Measurements from ENCODE around the gene UBASH3A.

UBASH3A gene

DNA sequence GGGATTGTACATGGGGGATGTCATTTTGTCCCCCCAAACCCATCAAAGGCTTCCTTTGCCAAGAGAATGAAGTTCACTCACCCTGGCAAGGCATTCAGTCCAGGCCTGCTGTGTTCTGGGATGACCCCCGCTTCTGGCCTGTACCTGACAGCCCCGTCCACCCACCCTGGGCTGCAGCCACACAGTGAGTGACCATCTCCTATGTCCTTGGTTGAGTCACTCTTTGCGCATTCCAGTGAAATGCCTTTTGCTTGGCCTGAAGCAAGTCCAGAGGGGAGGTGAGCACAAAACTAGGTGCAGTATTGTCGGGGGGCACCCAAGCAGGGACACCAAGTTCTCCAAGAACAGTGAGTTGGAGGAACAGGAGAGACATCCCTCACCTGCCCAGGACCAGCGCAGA is 18.1 kb upstream of the UBASH3A start:
- H3K9me3 ChIP-seq (ENCODE audit: low read length): peaks cover 10% of the 10 kb centered on the region; the same call in 1 of the 2 replicates
- no peaks in the 10 kb centered on the region; the same call in 1 of the 2 replicates for H3K36me3 ChIP-seq (ENCODE audit: insufficient read depth, low read length)
- no peaks in the 10 kb centered on the region for H4K20me1 ChIP-seq (ENCODE audit: insufficient read depth, low read length)
- no peak overlapping the region for H3K9ac ChIP-seq (ENCODE audit: low read length)
- H3K27me3 ChIP-seq (ENCODE audit: insufficient read depth, low read length): peaks cover 28% of the 10 kb centered on the region; the same call in 1 of the 2 replicates
- no peaks in the 10 kb centered on the region for H3F3A ChIP-seq (ENCODE audit: insufficient read depth, low read length)
- TF ChIP-seq, protein P1, sequence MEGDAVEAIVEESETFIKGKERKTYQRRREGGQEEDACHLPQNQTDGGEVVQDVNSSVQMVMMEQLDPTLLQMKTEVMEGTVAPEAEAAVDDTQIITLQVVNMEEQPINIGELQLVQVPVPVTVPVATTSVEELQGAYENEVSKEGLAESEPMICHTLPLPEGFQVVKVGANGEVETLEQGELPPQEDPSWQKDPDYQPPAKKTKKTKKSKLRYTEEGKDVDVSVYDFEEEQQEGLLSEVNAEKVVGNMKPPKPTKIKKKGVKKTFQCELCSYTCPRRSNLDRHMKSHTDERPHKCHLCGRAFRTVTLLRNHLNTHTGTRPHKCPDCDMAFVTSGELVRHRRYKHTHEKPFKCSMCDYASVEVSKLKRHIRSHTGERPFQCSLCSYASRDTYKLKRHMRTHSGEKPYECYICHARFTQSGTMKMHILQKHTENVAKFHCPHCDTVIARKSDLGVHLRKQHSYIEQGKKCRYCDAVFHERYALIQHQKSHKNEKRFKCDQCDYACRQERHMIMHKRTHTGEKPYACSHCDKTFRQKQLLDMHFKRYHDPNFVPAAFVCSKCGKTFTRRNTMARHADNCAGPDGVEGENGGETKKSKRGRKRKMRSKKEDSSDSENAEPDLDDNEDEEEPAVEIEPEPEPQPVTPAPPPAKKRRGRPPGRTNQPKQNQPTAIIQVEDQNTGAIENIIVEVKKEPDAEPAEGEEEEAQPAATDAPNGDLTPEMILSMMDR (IDR thresholded peaks at IDR 0.05; ENCODE audit: low read length): no peak
- TF ChIP-seq EZH2 (IDR thresholded peaks at IDR 0.05; ENCODE audit: borderline replicate concordance, low read length): no peak
- H3K4me3 ChIP-seq (ENCODE audit: low read depth, low read length, poor library complexity, severe bottlenecking): no peak overlapping the region
- no peak overlapping the region for H2AFZ ChIP-seq (ENCODE audit: low read length)
- H3K79me2 ChIP-seq (ENCODE audit: insufficient read depth, low read length): no peaks in the 10 kb centered on the region
- no peaks in the 10 kb centered on the region for H3K4me1 ChIP-seq (ENCODE audit: insufficient read depth, low read length, severe bottlenecking)
- no peaks in the 10 kb centered on the region for H3K9me2 ChIP-seq (ENCODE audit: low read depth, low read length)
- H3K4me2 ChIP-seq (ENCODE audit: low read length): no peak overlapping the region
- H3K27ac ChIP-seq (ENCODE audit: low read depth, low read length, poor library complexity, severe bottlenecking): no peak overlapping the region

DNA sequence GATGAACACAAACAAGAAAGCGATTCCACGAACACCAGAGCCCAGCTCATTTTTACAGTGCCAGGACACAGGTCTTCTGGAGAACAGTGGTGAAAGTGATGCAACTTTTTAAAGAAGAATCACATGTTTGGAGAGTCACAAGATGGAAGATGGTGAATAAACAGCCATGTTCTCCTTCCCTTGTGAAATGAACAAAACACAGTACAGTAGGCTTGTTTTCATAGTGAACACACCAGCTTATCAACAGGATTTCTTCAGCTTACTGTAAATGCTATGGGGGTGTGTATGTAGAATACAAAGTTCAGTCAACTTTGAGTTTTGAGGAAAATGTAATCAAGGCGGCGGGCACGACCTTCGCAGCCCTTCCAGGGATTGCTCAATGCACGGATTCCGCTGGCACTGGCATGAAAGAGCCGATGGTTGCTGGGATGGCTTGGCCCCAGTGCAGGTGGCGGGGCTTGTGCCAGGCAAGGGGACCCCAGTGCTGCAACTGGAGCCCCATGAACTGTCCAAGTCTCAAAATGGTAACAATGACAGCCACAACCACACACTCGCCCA is 17.6 kb upstream of the UBASH3A start:
- no peak overlapping the region for H3K4me3 ChIP-seq (ENCODE audit: low read depth, low read length, poor library complexity, severe bottlenecking)
- no peaks in the 10 kb centered on the region for H3F3A ChIP-seq (ENCODE audit: insufficient read depth, low read length)
- peaks cover 23% of the 10 kb centered on the region; the same call in 1 of the 2 replicates for H3K27me3 ChIP-seq (ENCODE audit: insufficient read depth, low read length)
- H3K9ac ChIP-seq (ENCODE audit: low read length): no peak overlapping the region
- H4K20me1 ChIP-seq (ENCODE audit: insufficient read depth, low read length): no peaks in the 10 kb centered on the region
- no peaks in the 10 kb centered on the region for H3K4me1 ChIP-seq (ENCODE audit: insufficient read depth, low read length, severe bottlenecking)
- H3K27ac ChIP-seq (ENCODE audit: low read depth, low read length, poor library complexity, severe bottlenecking): no peak overlapping the region
- H2AFZ ChIP-seq (ENCODE audit: low read length): no peak overlapping the region
- no peak for TF ChIP-seq EZH2 (IDR thresholded peaks at IDR 0.05; ENCODE audit: borderline replicate concordance, low read length)
- TF ChIP-seq, protein P1 (IDR thresholded peaks at IDR 0.05; ENCODE audit: low read length): no peak
- H3K4me2 ChIP-seq (ENCODE audit: low read length): no peak overlapping the region
- peaks cover 10% of the 10 kb centered on the region; the same call in 1 of the 2 replicates for H3K9me3 ChIP-seq (ENCODE audit: low read length)
- H3K36me3 ChIP-seq (ENCODE audit: insufficient read depth, low read length): no peaks in the 10 kb centered on the region; the same call in 1 of the 2 replicates
- H3K79me2 ChIP-seq (ENCODE audit: insufficient read depth, low read length): no peaks in the 10 kb centered on the region
- H3K9me2 ChIP-seq (ENCODE audit: low read depth, low read length): no peaks in the 10 kb centered on the region

DNA sequence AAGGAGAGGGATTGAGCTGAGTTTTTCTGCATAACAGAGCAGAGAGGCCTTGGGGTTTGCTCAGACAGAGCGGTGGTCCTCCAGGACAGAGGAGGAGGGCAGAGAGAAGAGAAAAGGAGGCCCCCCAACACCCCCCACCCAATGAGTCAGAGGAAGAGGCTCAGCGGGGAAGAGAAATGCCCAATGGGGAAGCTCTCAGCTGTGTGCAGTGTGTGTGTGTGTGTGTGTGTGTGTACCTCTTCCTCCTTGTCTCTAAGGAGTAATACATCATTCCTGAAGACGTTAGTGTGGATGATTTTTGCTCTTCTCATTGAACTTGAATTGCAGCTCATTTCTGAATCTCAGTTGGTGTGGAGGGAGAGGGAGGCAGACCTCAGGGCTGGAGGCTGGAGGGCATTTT is 16.5 kb upstream of the UBASH3A start:
- no peaks in the 10 kb centered on the region for H3F3A ChIP-seq (ENCODE audit: insufficient read depth, low read length)
- H3K79me2 ChIP-seq (ENCODE audit: insufficient read depth, low read length): no peaks in the 10 kb centered on the region
- no peak for TF ChIP-seq EZH2 (IDR thresholded peaks at IDR 0.05; ENCODE audit: borderline replicate concordance, low read length)
- TF ChIP-seq, protein P1 (IDR thresholded peaks at IDR 0.05; ENCODE audit: low read length): no peak
- H3K4me1 ChIP-seq (ENCODE audit: insufficient read depth, low read length, severe bottlenecking): no peaks in the 10 kb centered on the region
- H3K36me3 ChIP-seq (ENCODE audit: insufficient read depth, low read length): no peaks in the 10 kb centered on the region; the same call in 1 of the 2 replicates
- H3K4me3 ChIP-seq (ENCODE audit: low read depth, low read length, poor library complexity, severe bottlenecking): no peak overlapping the region
- H3K27me3 ChIP-seq (ENCODE audit: insufficient read depth, low read length): peaks cover 26% of the 10 kb centered on the region
- no peaks in the 10 kb centered on the region for H3K9me2 ChIP-seq (ENCODE audit: low read depth, low read length)
- H3K9ac ChIP-seq (ENCODE audit: low read length): no peak overlapping the region
- no peak overlapping the region for H3K4me2 ChIP-seq (ENCODE audit: low read length)
- no peak overlapping the region for H2AFZ ChIP-seq (ENCODE audit: low read length)
- H3K27ac ChIP-seq (ENCODE audit: low read depth, low read length, poor library complexity, severe bottlenecking): no peak overlapping the region
- peaks cover 3% of the 10 kb centered on the region; the same call in 1 of the 2 replicates for H3K9me3 ChIP-seq (ENCODE audit: low read length)
- H4K20me1 ChIP-seq (ENCODE audit: insufficient read depth, low read length): no peaks in the 10 kb centered on the region
